ENCODE data around the gene CD302.
"Not testable (repeated sequence)": the region's sequence is repeated elsewhere in the genome, so short reads cannot be mapped to it uniquely, and the experiment has no call there.

CD302 gene

DNA sequence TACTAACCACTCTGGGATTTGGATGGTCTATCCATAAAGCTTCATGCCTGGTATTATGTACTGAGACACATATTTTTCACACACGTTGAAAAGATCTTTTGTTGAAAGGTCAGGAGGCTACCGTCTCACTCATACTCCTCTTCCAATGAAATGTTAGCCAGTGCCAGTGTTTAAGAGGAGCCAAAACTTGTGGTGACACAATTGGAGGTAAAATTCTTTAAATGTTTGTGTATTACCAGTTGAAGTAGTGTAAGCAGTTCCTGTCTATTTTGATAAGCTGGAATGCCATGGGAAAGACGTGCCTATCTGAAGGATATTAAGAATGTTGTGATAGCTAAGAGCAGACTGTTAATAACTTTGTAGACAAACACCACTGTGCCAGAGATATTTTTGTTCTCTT lies 53.6 kb downstream of the CD302 start:
- no peak for DNase-seq

- DNase-seq: no peak
Observed at GRCh38 chr2:159742846-159743245, 55.2 kb downstream of the CD302 start.

- no peak for DNase-seq
Observed at GRCh38 chr2:159738509-159739390, 59.3 kb downstream of the CD302 start.

- no peak for DNase-seq
Observed at GRCh38 chr2:159737917-159738296, 60.1 kb downstream of the CD302 start.

GRCh38 chr2:159737292-159737916 lies 60.6 kb downstream of the CD302 start:
- no peak for DNase-seq

DNA sequence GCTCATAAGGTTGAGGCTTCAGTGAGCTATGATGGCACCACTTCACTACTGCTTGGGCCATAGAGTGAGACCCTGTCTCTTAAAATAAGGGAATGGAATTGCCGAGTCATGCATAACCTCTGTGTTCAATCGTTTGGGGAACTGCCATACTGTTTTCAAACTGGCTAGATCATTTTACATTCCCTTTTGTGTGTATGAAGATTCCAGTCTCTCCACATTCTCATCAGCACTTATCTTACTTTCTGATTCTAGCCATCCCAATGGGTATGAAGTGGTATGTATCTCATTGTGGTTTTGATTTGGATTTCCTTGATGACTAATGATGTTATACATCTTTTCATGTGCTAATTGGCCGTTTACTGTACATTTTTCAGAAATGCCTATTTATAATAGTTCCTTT lies 62.0 kb downstream of the CD302 start:
- DNase-seq: no peak

DNA sequence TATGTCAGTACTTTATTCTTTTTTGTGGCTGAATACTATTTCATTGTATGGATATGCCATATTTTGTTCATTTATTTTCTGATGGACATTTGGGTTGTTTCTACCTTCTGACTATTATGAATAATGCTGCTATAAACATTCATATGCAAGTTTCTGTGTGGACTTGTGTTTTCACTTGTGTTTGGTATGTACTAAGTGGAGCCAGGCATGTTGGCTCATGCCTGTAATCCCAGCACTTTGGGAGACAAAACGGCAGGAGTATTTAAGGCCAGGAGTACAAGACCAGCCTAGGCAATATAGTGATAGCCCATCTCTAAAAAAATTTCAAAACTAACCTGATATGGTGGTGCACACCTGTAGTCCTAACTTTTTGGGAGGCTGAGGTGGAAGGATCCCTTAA lies 62.4 kb downstream of the CD302 start:
- DNase-seq: no peak

DNA sequence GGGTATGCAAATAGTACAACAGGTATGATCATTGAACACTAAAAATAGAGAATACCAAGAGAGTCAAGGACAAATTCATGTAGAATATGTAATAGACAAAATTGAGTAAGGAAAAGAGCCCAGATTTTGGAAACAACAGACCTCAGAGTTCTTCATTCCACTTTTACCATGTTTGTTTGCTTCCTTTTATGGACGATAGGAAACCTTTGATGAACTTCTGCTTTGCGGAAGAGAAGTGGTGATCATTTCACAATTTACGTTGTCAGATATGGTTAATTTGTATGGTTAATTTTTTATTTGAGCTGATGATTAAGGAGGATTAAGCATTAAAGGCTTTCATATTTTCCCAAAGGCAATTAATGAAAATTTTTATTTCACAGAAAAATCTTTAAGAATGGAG lies 69.4 kb downstream of the CD302 start:
- no peak for DNase-seq

- DNase-seq: no peak
Observed at GRCh38 chr2:159725713-159726112, 72.3 kb downstream of the CD302 start.

- DNase-seq: not testable (repeated sequence)
Observed at GRCh38 chr2:159724795-159725572, 73.0 kb downstream of the CD302 start.

- DNase-seq: no peak
Observed at GRCh38 chr2:159722580-159722979, 75.4 kb downstream of the CD302 start.

GRCh38 chr2:159720676-159721075 lies 77.3 kb downstream of the CD302 start:
- DNase-seq: no peak
